Superior temporal gyrus (tissue), 1 donor: ENCODE results near the gene TEKTIP1.

Experiments used
- DNase-seq: peaks from one replicate; pipeline ENCODE4 v3.0.0-alpha.2; 2016; ENCODE audit errors: extremely low spot score

Gene TEKTIP1

DNA sequence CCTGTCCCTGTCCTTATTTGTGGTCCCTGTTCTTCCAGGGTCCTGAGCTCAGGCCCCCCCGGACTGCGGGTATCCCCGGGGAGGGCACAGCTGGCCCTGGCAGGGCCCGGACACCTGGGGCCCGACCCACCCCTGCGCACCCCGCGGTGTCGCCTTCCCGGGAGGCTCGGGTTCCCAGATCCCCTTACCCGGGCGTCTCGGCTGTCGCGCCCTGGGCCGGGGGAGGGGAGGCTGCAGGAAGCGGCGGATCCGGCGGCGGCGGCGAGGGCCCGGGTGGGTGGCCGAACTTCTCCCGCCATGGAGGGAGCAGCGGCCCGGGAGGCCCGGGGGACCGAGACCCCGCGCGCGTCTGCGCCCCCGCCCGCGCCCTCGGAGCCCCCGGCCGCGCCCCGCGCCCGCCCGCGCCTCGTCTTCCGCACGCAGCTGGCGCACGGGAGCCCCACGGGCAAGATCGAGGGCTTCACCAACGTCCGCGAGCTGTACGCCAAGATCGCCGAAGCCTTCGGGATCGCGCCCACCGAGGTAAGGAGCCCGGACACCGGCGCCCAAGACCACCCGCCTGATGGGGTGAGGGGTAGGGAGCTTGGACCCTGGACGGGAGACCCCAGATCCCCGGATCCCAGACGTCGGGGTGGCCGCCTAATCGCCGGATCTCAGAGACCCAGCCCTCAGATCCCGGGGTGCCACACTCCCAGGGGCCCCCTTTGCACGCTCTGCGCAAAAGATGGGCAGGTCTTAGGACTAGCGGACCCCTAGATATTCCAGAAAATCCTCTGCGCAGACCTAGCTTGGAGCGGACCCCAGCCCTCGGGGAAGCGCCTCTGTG is 46.5 kb downstream of the TEKTIP1 start, which contains the start of gene GIPC3:
Gene GIPC3, plus strand, starts transcription at position 178 of the 826 bp plus-strand sequence. Its CDS starts 120 bp downstream, at position 298.
- no peak for DNase-seq

DNA sequence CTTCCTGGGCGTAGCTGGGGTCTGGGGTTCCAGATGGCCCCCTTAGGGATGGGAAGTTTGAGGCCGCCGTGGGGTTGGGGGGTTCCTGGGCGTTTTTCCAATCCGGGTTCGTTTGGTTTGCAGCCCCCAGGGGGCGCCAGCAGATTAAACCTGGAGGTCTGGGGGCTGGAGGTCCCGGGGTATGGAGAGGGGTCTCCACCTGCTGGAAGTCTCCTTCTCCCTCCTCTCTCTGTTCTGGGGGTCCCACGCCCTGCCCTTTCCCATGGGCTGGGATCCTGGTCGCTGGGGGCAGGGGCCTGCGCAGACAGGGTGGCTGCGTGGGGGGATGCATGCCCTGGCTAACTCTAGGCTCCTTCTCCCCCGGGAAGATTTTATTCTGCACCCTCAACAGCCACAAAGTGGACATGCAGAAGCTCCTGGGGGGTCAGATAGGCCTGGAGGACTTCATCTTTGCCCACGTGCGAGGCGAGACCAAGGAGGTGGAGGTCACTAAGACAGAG is 47.2 kb downstream of the TEKTIP1 start:
- DNase-seq: no peak

DNA sequence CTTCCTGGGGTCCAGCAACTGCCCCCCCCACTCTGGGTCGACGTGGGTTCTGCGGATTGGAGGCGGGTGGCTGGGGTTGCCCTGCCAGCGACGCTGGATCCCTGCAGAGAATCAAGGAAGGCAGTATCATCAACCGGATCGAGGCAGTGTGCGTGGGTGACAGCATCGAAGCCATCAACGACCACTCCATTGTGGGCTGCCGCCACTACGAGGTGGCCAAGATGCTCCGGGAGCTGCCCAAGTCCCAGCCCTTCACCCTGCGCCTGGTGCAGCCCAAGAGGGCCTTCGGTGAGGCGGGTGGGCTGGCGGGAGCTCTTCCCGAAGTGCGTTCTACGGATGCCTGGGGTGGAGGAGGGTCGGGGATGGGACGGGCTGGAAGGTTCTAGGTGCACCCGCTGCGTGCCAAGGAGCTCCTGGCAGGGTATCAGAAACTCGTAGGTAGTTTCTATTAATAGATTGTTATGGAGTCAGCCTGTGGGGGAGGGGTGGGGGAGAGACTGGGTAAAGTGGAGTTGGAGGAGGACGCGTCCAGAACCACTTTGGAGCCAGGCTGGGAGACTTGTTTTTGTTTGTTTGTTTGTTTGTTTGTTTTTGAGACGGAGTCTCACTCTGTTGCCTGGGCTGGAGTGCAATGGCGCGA is 47.9 kb downstream of the TEKTIP1 start:
- no peak for DNase-seq

DNA sequence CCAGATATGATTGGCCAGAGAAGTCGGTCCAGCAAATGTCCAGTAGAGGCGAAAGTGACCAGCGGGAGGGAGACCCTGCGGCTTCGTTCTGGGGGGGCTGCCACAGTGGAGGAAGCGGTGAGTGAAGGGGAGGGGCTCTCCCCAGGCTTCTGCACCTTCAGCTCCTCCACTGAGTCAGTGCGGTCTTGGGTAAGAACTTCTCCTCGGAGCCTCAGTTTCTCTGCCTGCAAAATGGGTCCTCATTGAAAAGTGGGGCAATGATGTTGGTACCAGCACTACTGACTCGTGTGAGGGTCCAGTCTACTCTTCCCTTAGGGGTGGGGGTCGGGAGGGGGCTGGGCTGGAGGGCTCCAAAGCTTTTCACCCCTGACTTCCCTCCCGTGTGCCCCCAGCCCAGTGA is 50.5 kb downstream of the TEKTIP1 start:
- no peak for DNase-seq

DNA sequence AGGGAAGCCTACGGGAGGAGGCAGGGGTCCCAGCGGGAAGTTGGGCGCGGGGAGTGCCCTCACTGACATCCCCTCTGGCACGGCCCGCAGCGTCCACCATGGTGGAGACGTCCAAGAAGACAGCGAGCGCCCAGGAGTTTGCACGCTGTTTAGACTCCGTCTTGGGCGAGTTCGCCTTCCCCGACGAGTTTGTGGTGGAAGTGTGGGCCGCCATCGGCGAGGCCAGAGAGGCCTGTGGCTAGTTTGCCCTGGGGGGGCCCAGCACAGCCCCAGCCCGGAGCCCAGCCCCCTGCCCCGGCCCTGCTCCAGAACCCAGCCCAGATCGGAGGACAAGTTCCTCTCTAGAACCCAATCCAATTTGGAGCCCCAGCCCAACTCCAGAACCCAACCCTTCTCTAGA is 51.0 kb downstream of the TEKTIP1 start:
- no peak for DNase-seq

DNA sequence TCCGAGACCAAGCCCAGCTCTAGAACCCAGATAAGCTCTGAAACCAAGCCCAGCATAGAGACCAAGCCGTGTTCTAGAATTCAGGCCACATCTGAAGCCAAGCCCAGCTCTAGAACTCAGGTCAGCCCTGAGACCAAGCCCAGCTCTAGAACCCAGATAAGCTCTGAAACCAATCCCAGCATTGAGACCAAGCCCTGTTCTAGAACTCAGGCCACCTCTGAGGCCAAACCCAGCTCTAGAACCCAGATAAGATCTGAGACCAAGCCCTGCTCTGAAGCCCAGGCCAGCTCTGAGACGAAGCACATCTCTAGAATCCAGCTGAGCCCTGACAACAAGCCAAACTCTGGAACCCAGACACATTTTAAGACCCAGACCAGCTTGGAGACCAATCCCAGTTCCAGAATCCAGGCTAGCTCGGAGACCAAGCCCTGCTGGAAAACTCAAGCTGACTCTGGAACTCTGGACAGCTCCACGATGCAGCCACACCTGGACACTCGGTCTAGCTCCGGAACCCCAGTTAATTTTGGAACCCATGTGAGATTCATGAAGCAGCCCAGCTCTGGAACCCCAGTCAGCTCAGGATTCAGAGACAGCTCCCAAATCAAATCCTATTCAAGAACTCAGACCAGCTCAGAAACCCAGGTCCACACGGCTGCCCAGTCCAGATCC is 52.2 kb downstream of the TEKTIP1 start:
- no peak for DNase-seq

DNA sequence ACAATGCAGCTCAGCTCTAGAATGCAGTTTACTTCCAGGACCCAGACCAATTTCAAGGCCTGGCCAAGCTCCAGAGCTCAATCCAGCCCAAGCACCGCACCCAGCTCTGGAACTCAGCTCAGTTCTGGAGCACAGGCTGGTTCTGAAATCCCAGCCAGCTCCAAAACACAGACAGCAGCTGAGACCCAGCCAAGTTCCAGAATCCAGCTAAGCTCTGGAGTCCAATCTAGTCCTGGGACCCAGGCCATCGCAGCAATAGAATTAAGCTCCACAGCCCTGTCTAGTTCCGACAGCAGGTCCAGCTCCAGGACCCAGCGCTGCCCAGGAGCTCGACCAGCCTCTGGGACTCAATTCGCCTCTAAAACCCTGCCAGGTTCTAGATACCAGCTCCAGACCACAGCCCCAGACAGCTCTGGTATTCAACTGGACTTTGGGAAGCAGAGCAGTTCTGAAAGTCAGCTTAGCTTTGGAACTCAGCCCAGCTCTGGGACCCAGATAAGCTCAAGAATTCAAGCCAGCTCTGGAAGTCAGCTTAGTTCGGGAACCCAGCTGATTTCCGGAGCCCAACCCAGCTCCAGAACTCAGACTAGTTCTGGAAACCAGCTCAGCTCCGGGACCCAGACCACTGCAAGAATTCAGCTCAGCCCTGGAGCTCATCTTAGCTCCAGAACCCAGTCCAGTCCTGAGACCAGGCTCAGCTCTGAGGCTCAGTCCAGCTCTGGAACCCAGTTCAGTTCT is 53.1 kb downstream of the TEKTIP1 start:
- no peak for DNase-seq

DNA sequence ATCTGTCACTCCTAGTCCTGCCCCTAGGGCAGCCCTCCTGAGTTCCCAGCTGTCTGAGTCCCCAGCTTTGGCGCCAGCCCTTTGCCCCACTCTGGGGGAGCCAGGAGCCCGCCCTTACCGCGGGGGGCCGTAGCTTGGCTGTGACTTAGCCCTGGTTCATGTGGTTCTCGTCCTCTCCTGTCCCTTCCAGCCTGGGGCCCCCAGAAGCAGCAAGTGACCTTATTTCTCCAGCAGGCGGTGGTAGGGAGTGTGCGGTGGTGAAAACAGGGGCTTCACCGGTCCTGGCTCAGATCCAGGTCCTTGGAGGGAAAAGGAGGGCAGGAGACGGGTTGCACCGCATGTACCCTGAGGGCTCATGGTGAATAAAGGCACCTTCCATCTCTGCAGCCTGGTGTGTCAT is 54.2 kb downstream of the TEKTIP1 start:
- no peak for DNase-seq
